GM13976 (cell line): ENCODE measurements around the gene SKIC8.

Source experiments
- DNase-seq: peaks from one replicate; pipeline ENCODE4 v3.0.0; 2012; ENCODE audit warnings: low spot score
- in situ Hi-C: fragments of 300-500 bp; cut with MboI; formaldehyde crosslinking; loops from one replicate; pipeline ENCODE4 v1.12.0; 2022; ENCODE audit warnings: low sequenced_read_pairs, mixed read lengths, inconsistent platforms; ENCODE audit not compliant: unreplicated experiment
- TF ChIP-seq, protein P1 (sequence below): IDR thresholded peaks from 2 replicates; pipeline ENCODE4 v1.5.1; 2012; ENCODE audit warnings: borderline replicate concordance, mild to moderate bottlenecking; ENCODE audit not compliant: insufficient read depth; ENCODE audit errors: extremely low read depth, missing control alignments, control extremely low read depth

Gene SKIC8

DNA sequence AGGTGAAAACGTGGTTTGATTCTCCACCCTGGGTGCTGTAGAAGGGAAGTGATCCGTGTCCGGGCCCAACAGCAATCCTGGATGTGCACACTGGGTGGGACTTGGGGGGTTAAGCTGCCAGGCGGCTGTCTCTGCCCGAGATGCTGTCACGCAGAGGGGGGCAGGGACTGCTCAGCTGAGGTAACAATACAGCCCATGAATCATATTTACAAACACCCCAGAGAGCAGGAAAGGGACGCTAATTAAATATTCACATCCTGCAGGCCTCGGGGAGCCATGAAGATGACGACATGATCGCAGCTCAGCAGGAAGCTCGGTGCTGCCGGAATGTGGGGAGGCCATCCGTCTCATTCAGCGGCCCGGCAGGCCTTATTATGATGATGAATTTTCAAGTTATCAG, 22.8 kb upstream of the SKIC8 start:
- in situ Hi-C loops = loop anchor here (25.0 kb wide), 1 partner anchor 390 kb away; no protein-coding TSS in a partner anchor
- no peak for DNase-seq
- TF ChIP-seq, protein P1, sequence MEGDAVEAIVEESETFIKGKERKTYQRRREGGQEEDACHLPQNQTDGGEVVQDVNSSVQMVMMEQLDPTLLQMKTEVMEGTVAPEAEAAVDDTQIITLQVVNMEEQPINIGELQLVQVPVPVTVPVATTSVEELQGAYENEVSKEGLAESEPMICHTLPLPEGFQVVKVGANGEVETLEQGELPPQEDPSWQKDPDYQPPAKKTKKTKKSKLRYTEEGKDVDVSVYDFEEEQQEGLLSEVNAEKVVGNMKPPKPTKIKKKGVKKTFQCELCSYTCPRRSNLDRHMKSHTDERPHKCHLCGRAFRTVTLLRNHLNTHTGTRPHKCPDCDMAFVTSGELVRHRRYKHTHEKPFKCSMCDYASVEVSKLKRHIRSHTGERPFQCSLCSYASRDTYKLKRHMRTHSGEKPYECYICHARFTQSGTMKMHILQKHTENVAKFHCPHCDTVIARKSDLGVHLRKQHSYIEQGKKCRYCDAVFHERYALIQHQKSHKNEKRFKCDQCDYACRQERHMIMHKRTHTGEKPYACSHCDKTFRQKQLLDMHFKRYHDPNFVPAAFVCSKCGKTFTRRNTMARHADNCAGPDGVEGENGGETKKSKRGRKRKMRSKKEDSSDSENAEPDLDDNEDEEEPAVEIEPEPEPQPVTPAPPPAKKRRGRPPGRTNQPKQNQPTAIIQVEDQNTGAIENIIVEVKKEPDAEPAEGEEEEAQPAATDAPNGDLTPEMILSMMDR = no peak

DNA sequence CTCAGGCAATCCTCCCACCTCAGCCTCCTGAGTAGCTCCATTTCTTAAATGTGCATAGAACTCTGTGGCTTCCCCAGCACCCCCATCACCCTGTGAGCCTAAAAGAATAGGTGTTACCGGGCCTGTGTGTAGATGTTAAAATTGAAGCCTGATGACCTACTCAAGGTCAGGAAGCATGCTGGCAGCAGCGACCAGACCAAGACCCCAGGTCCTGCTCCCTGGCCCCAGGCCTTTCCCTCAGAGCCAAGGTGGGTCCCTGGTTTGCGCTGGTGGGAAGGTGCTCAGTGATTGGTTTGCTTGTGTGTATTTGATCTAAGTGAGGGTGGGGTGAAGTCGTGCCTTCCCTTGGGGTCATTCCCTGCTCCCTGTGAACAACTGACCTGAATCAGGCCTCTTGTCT, 22.4 kb upstream of the SKIC8 start:
- DNase-seq = no peak
- in situ Hi-C loops = loop anchor here (25.0 kb wide), 1 partner anchor 391 kb away; no protein-coding TSS in a partner anchor
- TF ChIP-seq, protein P1 = no peak

DNA sequence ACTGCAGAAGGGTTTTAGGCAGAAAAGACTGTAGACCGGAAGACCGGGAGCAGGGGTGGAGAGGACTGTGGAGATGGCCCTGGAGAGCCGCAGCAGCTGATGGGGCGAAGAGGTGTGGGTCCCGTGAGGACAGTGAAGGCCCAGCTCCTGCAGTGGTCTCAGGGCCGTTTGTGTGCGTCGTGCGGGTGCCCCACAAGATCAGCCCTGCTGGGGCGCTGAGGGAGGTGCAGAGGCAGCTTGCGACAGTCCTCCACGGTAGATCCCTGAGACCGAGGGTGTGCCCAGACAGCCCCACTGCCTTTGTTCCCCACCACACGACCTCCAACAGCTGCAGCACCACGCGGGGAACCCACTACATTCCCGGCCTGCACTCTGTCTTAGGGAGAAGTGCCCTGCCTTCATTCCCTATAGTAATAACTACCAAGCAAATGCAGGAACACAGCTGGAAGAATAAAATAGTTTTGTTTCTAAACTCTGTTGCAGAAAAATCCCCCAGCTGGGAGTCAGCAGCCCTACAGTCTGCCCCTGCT, 21.7 kb upstream of the SKIC8 start:
- no peak for DNase-seq
- TF ChIP-seq, protein P1 = no peak
- in situ Hi-C loops = loop anchor here (25.0 kb wide), 1 partner anchor 391 kb away; no protein-coding TSS in a partner anchor

DNA sequence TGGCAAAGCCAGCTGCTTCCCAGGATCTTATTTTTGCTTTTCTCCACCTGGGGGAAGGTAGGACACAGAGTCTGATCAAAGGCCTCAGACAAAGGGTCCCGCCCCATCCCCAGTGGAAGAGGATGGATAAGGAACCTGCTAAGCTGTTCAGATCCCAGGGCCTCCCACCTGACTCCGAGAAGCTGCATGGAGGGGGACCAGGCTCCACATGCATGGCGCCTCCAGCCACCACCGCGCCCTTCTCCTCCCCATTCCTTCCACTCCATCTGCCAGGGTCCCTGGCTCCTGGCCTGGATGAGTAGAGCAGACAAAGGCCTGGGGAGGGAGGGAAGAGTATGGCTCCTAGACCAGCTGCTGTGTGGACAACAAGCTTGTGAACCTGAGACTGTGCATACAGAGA, 20.8 kb upstream of the SKIC8 start:
- in situ Hi-C loops = loop anchor here (25.0 kb wide), 1 partner anchor 392 kb away; no protein-coding TSS in a partner anchor
- TF ChIP-seq, protein P1 = no peak

DNA sequence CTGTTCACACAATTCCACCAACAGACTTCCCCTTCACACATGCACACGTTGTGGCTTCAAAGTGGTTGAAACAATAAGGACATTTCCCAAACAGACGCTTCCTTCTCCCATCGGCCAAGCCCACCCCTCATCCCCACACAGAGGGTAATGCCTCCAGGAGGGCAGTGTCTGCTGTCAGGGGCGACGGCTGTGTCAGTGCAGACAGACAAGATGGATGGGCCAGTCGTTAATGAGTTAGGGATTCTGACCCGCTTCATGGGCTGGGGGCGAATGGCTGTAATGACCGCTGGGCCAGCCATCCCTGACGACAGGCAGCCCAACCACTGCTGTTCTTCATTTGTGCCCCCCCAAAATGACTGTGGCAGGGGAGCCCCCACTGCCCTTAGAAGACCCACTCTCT, 20.2 kb upstream of the SKIC8 start:
- TF ChIP-seq, protein P1 = no peak
- in situ Hi-C loops = loop anchor here (10.0 to 25.0 kb wide), 2 partner anchors 105 to 393 kb away; no protein-coding TSS in a partner anchor
- DNase-seq = no peak

More for the DNA sequence above, 20.8 kb upstream of the SKIC8 start:
- DNase-seq = no peak

DNA sequence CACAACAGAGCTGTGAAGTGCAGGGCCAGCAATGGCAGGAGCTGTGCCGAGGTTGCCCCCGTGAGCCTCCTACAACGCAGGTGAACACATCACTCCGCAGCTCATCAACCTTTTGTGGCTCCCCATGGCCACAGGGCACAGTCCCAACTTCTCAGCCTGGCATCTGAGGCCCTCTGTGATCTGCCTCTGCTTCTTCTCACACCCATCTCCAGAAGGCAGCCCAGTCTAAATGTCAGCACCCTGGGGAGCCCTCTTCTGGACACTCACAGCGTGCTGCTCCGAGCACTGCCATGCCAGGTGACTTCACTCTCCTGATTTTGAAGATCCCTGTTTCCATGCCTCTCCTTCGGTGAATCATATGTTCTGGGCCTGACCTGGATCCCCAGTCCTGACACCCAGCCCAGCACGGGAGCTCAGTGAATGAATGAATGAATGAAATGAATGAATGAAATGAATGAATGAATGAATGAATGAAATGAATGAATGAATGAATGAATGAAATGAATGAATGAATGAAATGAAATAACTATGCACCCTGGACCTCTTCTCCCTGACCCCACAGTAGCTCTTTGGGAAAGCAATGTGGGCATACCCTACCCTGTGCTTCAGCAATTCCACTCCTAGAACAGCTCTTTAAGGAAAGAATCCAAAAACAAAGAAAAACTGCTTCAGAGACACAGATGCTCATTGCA, 17.9 kb upstream of the SKIC8 start:
- TF ChIP-seq, protein P1 = no peak
- in situ Hi-C loops = loop anchor here (10.0 to 25.0 kb wide), 2 partner anchors 108 to 395 kb away; no protein-coding TSS in a partner anchor
- DNase-seq = no peak
